Prostate gland (tissue), 2 donors: ENCODE data around the gene COX14.

ENCODE experiments used
- CTCF ChIP-seq, 4 experiments: fragments of 200-600 bp in 2 of 4; fragments of 450-650 bp in 2 of 4; sonication (generic) in 2 of 4; IDR thresholded peaks; 1 replicate in 3 of 4; 2 replicates in 1 of 4; pipeline ENCODE4 v1.5.1; 2016 to 2019; ENCODE audit warnings: antibody characterized with exemption in 4 of 4, mild to moderate bottlenecking in 2 of 4, moderate library complexity in 2 of 4
- POLR2AphosphoS5 ChIP-seq: sonication (generic); formaldehyde crosslinking; IDR thresholded peaks from one replicate; pipeline ENCODE4 v1.6.1; 2017; ENCODE audit warnings: antibody characterized with exemption

- no peak for TF ChIP-seq CTCF (IDR thresholded peaks at IDR 0.05)
- TF ChIP-seq POLR2AphosphoS5 = no peak
Observed at GRCh38 chr12:50156641-50157040, 44.6 kb downstream of the COX14 start.
